Measurements from ENCODE around the gene TTLL6. TPM values are rescaled to one million over a fixed set of nuclear protein-coding genes. Genes with fewer than 3 reads are reported as not detected.
A peak's percentile ranks its signal among the peaks of the same experiment; 100 is the strongest.

TTLL6 gene
- polyA plus RNA-seq, 1 donor from 2014 or later: not detected

DNA sequence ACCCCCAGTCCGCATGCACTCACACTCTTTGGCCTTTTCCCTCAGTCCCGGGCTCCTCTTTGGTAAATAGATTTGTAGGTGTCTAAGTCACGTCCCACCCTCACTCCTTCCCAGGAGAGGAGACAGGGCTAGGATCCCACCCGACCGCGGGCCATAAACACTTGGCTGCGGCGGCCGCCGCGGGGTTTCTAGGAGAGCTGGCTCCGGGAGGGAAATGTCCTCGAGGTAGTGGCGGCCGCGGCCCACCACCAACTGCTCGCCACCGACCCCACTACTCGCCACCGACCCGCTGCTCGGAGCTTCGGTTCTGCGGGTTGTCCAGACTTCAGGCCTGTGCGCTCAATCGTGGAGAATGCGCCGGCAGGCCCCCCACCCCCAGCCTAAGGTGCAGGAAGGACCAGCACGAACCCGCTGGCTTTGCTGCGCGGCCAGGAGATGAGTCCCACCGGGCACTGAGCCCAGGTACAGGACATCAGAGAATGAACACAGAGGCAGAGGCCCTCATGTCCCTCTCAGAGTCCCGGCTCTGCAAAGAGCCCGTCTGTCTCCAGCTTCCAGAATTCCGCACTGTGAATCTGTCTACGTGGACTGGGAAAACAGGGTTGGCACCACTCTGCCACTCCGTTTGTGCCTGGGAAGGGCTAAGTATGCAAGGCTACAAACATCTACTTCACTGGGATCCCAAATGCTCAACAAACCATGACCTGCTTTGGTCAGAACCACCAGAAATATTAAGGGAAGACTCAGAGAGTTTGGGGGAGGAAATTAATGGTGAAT is 91.6 kb downstream of the TTLL6 start:
- H3K9me3 ChIP-seq (ENCODE audit: low read length): peaks cover 4% of the 10 kb centered on the region
- no peak overlapping the region for H2AFZ ChIP-seq (ENCODE audit: low read depth, low read length)
- peaks cover 100% of the 10 kb centered on the region for H3K27me3 ChIP-seq (ENCODE audit: insufficient read depth, low read depth, low read length)
- no peaks in the 10 kb centered on the region for H3K9me2 ChIP-seq (ENCODE audit: insufficient read depth, low read length)
- no peak overlapping the region for H3K4me2 ChIP-seq (ENCODE audit: low read length)
- TF ChIP-seq TAF1 (IDR thresholded peaks at IDR 0.05; ENCODE audit: low read depth) (no peak), RAD21 (conservative IDR thresholded peaks at IDR 0.05) (no peak), MXI1 (conservative IDR thresholded peaks at IDR 0.05; ENCODE audit: poor library complexity, severe bottlenecking) (no peak), EP300 (conservative IDR thresholded peaks at IDR 0.05; ENCODE audit: poor library complexity, severe bottlenecking) (no peak), EZH2 (IDR thresholded peaks at IDR 0.05; ENCODE audit: borderline replicate concordance, insufficient read depth, low read length, poor library complexity, severe bottlenecking) (no peak), POLR2AphosphoS5 (IDR thresholded peaks at IDR 0.05) (no peak)
- no peak overlapping the region for H3K4me3 ChIP-seq (ENCODE audit: low read length)
- no peaks in the 10 kb centered on the region for H4K20me1 ChIP-seq (ENCODE audit: insufficient read depth)
- no peak overlapping the region for H3K27ac ChIP-seq (ENCODE audit: low read length)
- no peaks in the 10 kb centered on the region for H3K36me3 ChIP-seq (ENCODE audit: insufficient read depth, low read length)
- no peak overlapping the region for H3K9ac ChIP-seq (ENCODE audit: low read length)
- H3K79me2 ChIP-seq (replicated peaks; ENCODE audit: insufficient read depth, low read length): no peaks in the 10 kb centered on the region
- H3F3A ChIP-seq (ENCODE audit: insufficient read depth, low read length, poor library complexity, severe bottlenecking): no peaks in the 10 kb centered on the region

- H3K9me3 ChIP-seq (ENCODE audit: low read length): peaks cover 4% of the 10 kb centered on the region
- H3K4me3 ChIP-seq (ENCODE audit: low read length): no peak overlapping the region
- no peak overlapping the region for H3K4me2 ChIP-seq (ENCODE audit: low read length)
- H3F3A ChIP-seq (ENCODE audit: insufficient read depth, low read length, poor library complexity, severe bottlenecking): no peaks in the 10 kb centered on the region
- H3K27me3 ChIP-seq (ENCODE audit: insufficient read depth, low read depth, low read length): peaks cover 100% of the 10 kb centered on the region
- H3K36me3 ChIP-seq (ENCODE audit: insufficient read depth, low read length): no peaks in the 10 kb centered on the region
- H3K79me2 ChIP-seq (replicated peaks; ENCODE audit: insufficient read depth, low read length): no peaks in the 10 kb centered on the region
- H3K9ac ChIP-seq (ENCODE audit: low read length): no peak overlapping the region
- H2AFZ ChIP-seq (ENCODE audit: low read depth, low read length): no peak overlapping the region
- H3K27ac ChIP-seq (ENCODE audit: low read length): no peak overlapping the region
- no peaks in the 10 kb centered on the region for H3K9me2 ChIP-seq (ENCODE audit: insufficient read depth, low read length)
- no peak for TF ChIP-seq RAD21 (conservative IDR thresholded peaks at IDR 0.05)
- TF ChIP-seq CTCF (IDR thresholded peaks at IDR 0.05; ENCODE audit: poor library complexity, severe bottlenecking): no peak
- TF ChIP-seq TAF1 (IDR thresholded peaks at IDR 0.05; ENCODE audit: low read depth): no peak
- TF ChIP-seq EP300 (conservative IDR thresholded peaks at IDR 0.05; ENCODE audit: poor library complexity, severe bottlenecking): no peak
- no peak for TF ChIP-seq SMC3 (conservative IDR thresholded peaks at IDR 0.05; ENCODE audit: poor library complexity)
- no peaks in the 10 kb centered on the region for H4K20me1 ChIP-seq (ENCODE audit: insufficient read depth)
Measured at GRCh38 chr17:48725004-48725287, 92.1 kb downstream of the TTLL6 start.

DNA sequence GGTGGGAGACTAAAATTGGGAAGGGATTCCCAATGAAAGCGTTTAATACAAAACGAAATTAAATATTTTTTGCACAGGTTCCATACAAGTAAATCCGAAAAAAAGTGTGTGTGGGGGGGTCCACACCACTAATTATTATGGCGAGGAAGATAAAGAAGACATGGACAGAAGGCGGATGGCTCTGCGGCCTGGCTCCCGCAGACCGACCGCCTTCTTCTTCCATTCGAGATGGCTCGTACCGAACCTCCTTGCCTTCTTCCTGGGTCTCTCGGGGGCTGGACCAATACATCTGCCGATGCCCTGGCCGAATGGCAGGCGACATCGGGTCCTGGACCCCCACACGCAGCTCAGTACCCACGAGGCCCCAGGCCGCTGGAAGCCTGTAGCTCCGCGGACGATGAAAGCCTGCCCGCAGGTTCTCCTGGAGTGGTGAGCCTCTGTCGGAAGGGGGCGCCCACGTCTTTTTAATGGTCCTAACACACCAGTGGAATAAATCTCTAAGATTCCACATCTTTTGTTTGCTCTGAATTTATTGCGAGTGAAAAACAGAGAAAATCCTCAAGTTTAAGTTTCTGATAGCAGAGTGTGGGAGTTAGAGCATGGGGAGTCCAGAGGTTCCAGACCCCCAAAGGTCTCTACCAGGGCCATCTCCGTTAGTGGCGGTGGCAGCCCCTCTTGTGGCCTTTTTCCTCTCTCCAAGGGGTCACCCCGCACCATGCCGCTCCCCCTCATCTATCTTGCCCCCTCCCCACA is 92.6 kb downstream of the TTLL6 start:
- peaks cover 4% of the 10 kb centered on the region for H3K9me3 ChIP-seq (ENCODE audit: low read length)
- no peaks in the 10 kb centered on the region for H3K9me2 ChIP-seq (ENCODE audit: insufficient read depth, low read length)
- H3K4me2 ChIP-seq (ENCODE audit: low read length): no peak overlapping the region
- no peaks in the 10 kb centered on the region for H4K20me1 ChIP-seq (ENCODE audit: insufficient read depth)
- H3K9ac ChIP-seq (ENCODE audit: low read length): no peak overlapping the region
- no peak overlapping the region for H3K4me3 ChIP-seq (ENCODE audit: low read length)
- H3K79me2 ChIP-seq (replicated peaks; ENCODE audit: insufficient read depth, low read length): no peaks in the 10 kb centered on the region
- no peaks in the 10 kb centered on the region for H3K36me3 ChIP-seq (ENCODE audit: insufficient read depth, low read length)
- H3K27me3 ChIP-seq (ENCODE audit: insufficient read depth, low read depth, low read length): peaks cover 100% of the 10 kb centered on the region
- no peaks in the 10 kb centered on the region for H3F3A ChIP-seq (ENCODE audit: insufficient read depth, low read length, poor library complexity, severe bottlenecking)
- H3K27ac ChIP-seq (ENCODE audit: low read length): no peak overlapping the region
- no peak overlapping the region for H2AFZ ChIP-seq (ENCODE audit: low read depth, low read length)
- TF ChIP-seq EP300 (conservative IDR thresholded peaks at IDR 0.05; ENCODE audit: poor library complexity, severe bottlenecking): no peak
- TF ChIP-seq REST (IDR thresholded peaks at IDR 0.05; ENCODE audit: borderline replicate concordance): no peak
- TF ChIP-seq SMC3 (conservative IDR thresholded peaks at IDR 0.05; ENCODE audit: poor library complexity): peak; percentile 60
- TF ChIP-seq EZH2 (IDR thresholded peaks at IDR 0.05; ENCODE audit: borderline replicate concordance, insufficient read depth, low read length, poor library complexity, severe bottlenecking): no peak
- TF ChIP-seq POLR2AphosphoS5 (IDR thresholded peaks at IDR 0.05): no peak
- no peak for TF ChIP-seq MXI1 (conservative IDR thresholded peaks at IDR 0.05; ENCODE audit: poor library complexity, severe bottlenecking)
- peak; percentile 61 for TF ChIP-seq RAD21 (conservative IDR thresholded peaks at IDR 0.05)
- TF ChIP-seq TAF1 (IDR thresholded peaks at IDR 0.05; ENCODE audit: low read depth): no peak
- TF ChIP-seq CTCF (IDR thresholded peaks at IDR 0.05; ENCODE audit: poor library complexity, severe bottlenecking): peak; percentile 60
